Dermis lymphatic vessel endothelial cell (primary cell): ENCODE measurements around the gene ZNF655. TPM values are rescaled to one million over a fixed set of nuclear protein-coding genes. Genes with fewer than 3 reads are reported as not detected.

Experiments used
- total RNA-seq: library from RNA; depleted of rRNA; stranded (reverse); fragments of >200 nt; gene quantifications from 2 replicates; pipeline ENCODE4 v1.2.1, GENCODE V29; 2014

ZNF655 gene
- total RNA-seq, result 6.0 and 8.3 TPM in 2 replicates

GRCh38 chr7:99558306-99559174, at the start of gene ZNF655:
ZNF655 (plus strand) TSS chr7:99558642; CDS start chr7:99560560, 1,918 bp downstream.

GRCh38 chr7:99551767-99552463, 6.5 kb upstream of the ZNF655 start, which contains the start of gene FAM200A:
FAM200A (minus strand) TSS chr7:99552114; CDS start chr7:99548407, 3,707 bp downstream.

GRCh38 chr7:99597762-99598501, 39.5 kb downstream of the ZNF655 start, which contains the start of gene TMEM225B:
TMEM225B (plus strand) TSS chr7:99598267; CDS start chr7:99604389, 6,122 bp downstream.

GRCh38 chr7:99616359-99617191, 58.1 kb downstream of the ZNF655 start, which contains the start of gene ZSCAN25:
ZSCAN25 (plus strand) TSS chr7:99616946; CDS start chr7:99619607, 2,661 bp downstream.

Other genes with a start within 250 kb of the ZNF655 start
- 153 and 156 TPM in 2 replicates for gene ARPC1A, start 232.7 kb upstream of the ZNF655 start, total RNA-seq
- 412 and 414 TPM in 2 replicates for gene ARPC1B, start 183.9 kb upstream of the ZNF655 start, total RNA-seq
- 17.0 and 22.3 TPM in 2 replicates for gene PDAP1, start 150.0 kb upstream of the ZNF655 start, total RNA-seq
- 76.5 and 82.6 TPM in 2 replicates for gene BUD31, start 149.7 kb upstream of the ZNF655 start, total RNA-seq
- 3.6 and 4.8 TPM in 2 replicates for gene PTCD1, start 119.8 kb upstream of the ZNF655 start, total RNA-seq
- gene CPSF4, start 119.7 kb upstream of the ZNF655 start, total RNA-seq, result 18.2 and 19.4 TPM in 2 replicates
- 253 and 305 TPM in 2 replicates for gene ATP5MF, start 92.5 kb upstream of the ZNF655 start, total RNA-seq
- 4.2 and 5.2 TPM in 2 replicates for gene ZNF789, start 85.8 kb upstream of the ZNF655 start, total RNA-seq
- 29.7 and 33.4 TPM in 2 replicates for gene ZNF394, start 58.4 kb upstream of the ZNF655 start, total RNA-seq
- gene ZKSCAN5, start 54.0 kb upstream of the ZNF655 start, total RNA-seq, result 7.3 and 9.5 TPM in 2 replicates
- 4.3 and 6.2 TPM in 2 replicates for gene FAM200A, start 6.5 kb upstream of the ZNF655 start, total RNA-seq
- gene TMEM225B, start 39.6 kb downstream of the ZNF655 start, total RNA-seq, result 0.11 TPM in 1 of 2 replicates, not detected in the other
- 9.9 and 12.0 TPM in 2 replicates for gene ZSCAN25, start 58.3 kb downstream of the ZNF655 start, total RNA-seq
- gene CYP3A5, start 121.4 kb downstream of the ZNF655 start, total RNA-seq, result 0.34 TPM in 1 of 2 replicates, not detected in the other
- gene CYP3A7, start 176.6 kb downstream of the ZNF655 start, total RNA-seq, result not detected in 2 replicates
- not detected in 2 replicates for gene CYP3A4, start 225.5 kb downstream of the ZNF655 start, total RNA-seq